ENCODE data around the gene BUB3.

DNA sequence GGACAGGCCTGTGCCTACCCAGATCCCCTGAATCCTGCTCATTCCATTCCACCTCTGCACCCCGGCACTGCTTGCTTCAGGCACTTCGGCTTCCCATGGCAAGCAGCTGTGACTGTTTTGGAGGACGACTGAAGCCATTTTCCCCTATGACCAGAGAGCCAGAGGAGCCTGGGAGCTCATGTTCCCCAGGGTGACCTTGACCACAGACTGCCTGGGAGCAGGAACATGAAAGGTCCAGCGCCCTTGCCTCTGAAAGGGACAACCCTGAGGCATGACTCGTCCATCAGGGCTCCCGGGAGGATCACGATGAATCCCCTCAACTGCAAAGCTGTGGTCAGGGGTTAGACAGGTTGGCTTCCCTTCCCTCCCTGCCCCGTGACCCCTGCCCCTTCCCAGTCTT, 35.1 kb upstream of the BUB3 start:
- TF ChIP-seq, protein P1, sequence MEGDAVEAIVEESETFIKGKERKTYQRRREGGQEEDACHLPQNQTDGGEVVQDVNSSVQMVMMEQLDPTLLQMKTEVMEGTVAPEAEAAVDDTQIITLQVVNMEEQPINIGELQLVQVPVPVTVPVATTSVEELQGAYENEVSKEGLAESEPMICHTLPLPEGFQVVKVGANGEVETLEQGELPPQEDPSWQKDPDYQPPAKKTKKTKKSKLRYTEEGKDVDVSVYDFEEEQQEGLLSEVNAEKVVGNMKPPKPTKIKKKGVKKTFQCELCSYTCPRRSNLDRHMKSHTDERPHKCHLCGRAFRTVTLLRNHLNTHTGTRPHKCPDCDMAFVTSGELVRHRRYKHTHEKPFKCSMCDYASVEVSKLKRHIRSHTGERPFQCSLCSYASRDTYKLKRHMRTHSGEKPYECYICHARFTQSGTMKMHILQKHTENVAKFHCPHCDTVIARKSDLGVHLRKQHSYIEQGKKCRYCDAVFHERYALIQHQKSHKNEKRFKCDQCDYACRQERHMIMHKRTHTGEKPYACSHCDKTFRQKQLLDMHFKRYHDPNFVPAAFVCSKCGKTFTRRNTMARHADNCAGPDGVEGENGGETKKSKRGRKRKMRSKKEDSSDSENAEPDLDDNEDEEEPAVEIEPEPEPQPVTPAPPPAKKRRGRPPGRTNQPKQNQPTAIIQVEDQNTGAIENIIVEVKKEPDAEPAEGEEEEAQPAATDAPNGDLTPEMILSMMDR (conservative IDR thresholded peaks at IDR 0.05; ENCODE audit: low read depth, low read length): no peak
- TF ChIP-seq EZH2phosphoT487 (IDR thresholded peaks at IDR 0.05; ENCODE audit: borderline replicate concordance, low read length) (no peak), EZH2 (IDR thresholded peaks at IDR 0.05; ENCODE audit: low read length, unreplicated experiment) (no peak)
